Muscle of back (tissue), 11 donors: ENCODE results near the gene LGALS12. TPM values are rescaled to one million over a fixed set of nuclear protein-coding genes. Genes with fewer than 3 reads are reported as not detected.

Experiments used
- DNase-seq, 3 donors: peaks; one replicate each; pipeline versions ENCODE4 v3.0.0 to v3.0.0-alpha.2; 2013
- polyA plus RNA-seq, 10 donors: library from polyadenylated mRNA; unstranded; fragments of 120-200 nt; gene quantifications; one replicate each; pipeline ENCODE4 v1.2.1, GENCODE V29; 2013; ENCODE audit not compliant: insufficient read length in 10 of 10

Gene LGALS12
- polyA plus RNA-seq, 10 donors, result 0.11 to 2.1 (median 0.33) TPM; not detected in 2

DNA sequence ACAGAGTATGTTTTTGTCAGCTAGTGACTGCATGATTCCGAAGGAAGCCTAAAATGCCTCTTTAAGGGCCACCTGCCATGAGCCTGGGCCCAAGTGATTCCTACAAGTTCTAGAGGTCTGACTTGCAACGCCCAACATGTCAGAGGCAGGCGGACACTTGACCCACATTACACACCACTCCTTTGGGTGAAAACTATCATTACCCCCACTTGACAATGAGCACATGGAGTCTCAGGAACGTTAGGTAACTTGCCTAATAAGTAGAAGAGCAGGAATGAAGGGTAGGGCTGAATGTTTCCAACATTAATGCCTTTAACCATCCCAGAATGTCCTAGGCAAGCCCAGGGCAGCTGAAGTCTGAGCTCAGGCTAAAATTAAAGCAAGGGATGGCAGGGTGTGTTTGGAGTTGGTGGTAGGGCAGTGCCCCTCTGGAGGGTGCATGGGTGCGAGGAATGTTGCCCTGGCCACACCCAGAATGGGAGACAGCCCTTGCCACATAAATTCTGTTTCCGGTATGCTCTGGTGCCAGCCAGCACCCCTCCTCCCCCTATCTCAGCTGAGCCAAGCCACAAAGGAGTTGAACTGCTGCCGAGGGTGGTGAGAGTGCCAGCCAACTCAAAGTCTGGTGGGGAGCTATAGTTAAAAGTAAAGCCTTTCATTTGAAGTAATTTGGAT, 54.8 kb downstream of the LGALS12 start:
- no peak for DNase-seq

GRCh38 chr11:63563201-63564055, 57.5 kb downstream of the LGALS12 start, which contains the start of gene PLAAT2:
Gene PLAAT2, minus strand, starts transcription at chr11:63563379. Its CDS starts 55 bp downstream, at chr11:63563324.
- DNase-seq, result no peak

GRCh38 chr11:63564056-63564774, 58.3 kb downstream of the LGALS12 start:
- no peak for DNase-seq

DNA sequence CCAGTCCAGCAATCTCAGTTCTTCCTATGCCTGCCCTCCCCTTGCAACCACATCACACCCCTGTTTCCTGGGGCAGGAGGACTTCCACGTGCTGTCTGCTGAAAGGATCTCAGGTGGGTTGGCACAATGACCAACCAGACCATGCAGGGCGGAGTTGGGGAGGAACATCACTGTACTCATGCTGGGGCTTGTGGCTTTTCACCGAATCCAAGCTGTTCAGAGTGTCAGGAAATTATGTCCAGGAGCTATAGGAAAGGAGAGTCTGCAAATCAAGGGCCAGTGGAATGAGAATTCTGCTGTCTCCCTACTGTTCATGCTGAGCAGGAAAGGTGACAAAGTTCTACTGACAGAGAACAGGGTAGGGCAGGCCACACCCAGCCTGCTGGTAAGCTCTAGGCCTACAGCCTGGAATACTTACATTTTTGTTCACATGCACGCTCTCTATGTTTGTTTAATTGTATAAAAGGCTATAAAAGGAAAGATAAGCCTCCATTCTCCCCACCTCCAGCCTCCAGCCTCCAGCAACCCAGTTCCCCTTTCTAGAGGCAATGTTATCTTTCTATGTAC, 59.0 kb downstream of the LGALS12 start:
- no peak for DNase-seq

Other genes starting within 250 kb of the LGALS12 start
- gene SLC22A9, start 136.3 kb upstream of the LGALS12 start, polyA plus RNA-seq, result under 1 TPM in 1 of 10 donors, not detected in 9; 0.13 TPM
- gene PLAAT5, start 14.9 kb upstream of the LGALS12 start, polyA plus RNA-seq, result 1 to 10 TPM; 1.4 to 5.6 (median 3.0) TPM
- 1 to 10 TPM; 2.4 to 7.8 (median 4.6) TPM for gene PLAAT4, start 30.7 kb downstream of the LGALS12 start, polyA plus RNA-seq
- under 1 TPM in 1 of 10 donors, not detected in 9; 0.38 TPM for gene PLAAT2, start 57.3 kb downstream of the LGALS12 start, polyA plus RNA-seq
- 10 to 100 TPM; 24.9 to 50.7 (median 36.9) TPM for gene PLAAT3, start 108.3 kb downstream of the LGALS12 start, polyA plus RNA-seq
- 10 to 100 TPM; 14.9 to 24.1 (median 18.8) TPM for gene ATL3, start 165.3 kb downstream of the LGALS12 start, polyA plus RNA-seq
- gene RTN3, start 175.4 kb downstream of the LGALS12 start, polyA plus RNA-seq, result 10 to 100 TPM; 52.9 to 75.2 (median 62.4) TPM